IPS DF 19.7 (cell line): ENCODE measurements around the gene DHRS13.

Source experiments
- DNase-seq: peaks from one replicate; pipeline ENCODE4 v3.0.0-alpha.2; 2013; ENCODE audit warnings: low read depth, low spot score

DHRS13 gene

GRCh38 chr17:28902819-28903545 lies at the start of gene DHRS13:
Gene DHRS13 (minus strand): TSS chr17:28903079. CDS start chr17:28902944, 135 bp downstream.
- DNase-seq: peak; percentile 78

- peak; percentile 99 for DNase-seq
Measured at GRCh38 chr17:28951991-28952975, 49.4 kb upstream of the DHRS13 start.

- DNase-seq: peak; percentile 100
Measured at GRCh38 chr17:28951428-28951990, 48.6 kb upstream of the DHRS13 start, which contains the start of gene PHF12. Gene PHF12 (minus strand): TSS chr17:28951518. CDS start chr17:28950960, 558 bp downstream.

GRCh38 chr17:28950752-28951427 lies 48.0 kb upstream of the DHRS13 start:
- no peak for DNase-seq

- no peak for DNase-seq
Measured at GRCh38 chr17:28950017-28950751, 47.3 kb upstream of the DHRS13 start.

GRCh38 chr17:28949185-28950016 lies 46.5 kb upstream of the DHRS13 start:
- DNase-seq: no peak

GRCh38 chr17:28948873-28949184 lies 46.0 kb upstream of the DHRS13 start:
- DNase-seq: no peak

- DNase-seq: no peak
Measured at GRCh38 chr17:28948342-28948741, 45.5 kb upstream of the DHRS13 start.

- no peak for DNase-seq
Measured at GRCh38 chr17:28947639-28948038, 44.8 kb upstream of the DHRS13 start.

- no peak for DNase-seq
Measured at GRCh38 chr17:28946239-28946638, 43.4 kb upstream of the DHRS13 start.

GRCh38 chr17:28944862-28945741 lies 42.2 kb upstream of the DHRS13 start:
- DNase-seq: no peak

GRCh38 chr17:28944343-28944742 lies 41.5 kb upstream of the DHRS13 start:
- no peak for DNase-seq

GRCh38 chr17:28942925-28943324 lies 40.0 kb upstream of the DHRS13 start:
- no peak for DNase-seq

GRCh38 chr17:28941251-28941650 lies 38.4 kb upstream of the DHRS13 start:
- no peak for DNase-seq

- DNase-seq: no peak
Measured at GRCh38 chr17:28940675-28941074, 37.8 kb upstream of the DHRS13 start.

GRCh38 chr17:28940142-28940541 lies 37.3 kb upstream of the DHRS13 start:
- no peak for DNase-seq

- DNase-seq: no peak
Measured at GRCh38 chr17:28938552-28938951, 35.7 kb upstream of the DHRS13 start.

- DNase-seq: no peak
Measured at GRCh38 chr17:28937044-28937729, 34.3 kb upstream of the DHRS13 start.
